ENCODE results near the gene GNB1.
"Not testable (repeated sequence)": the region's sequence is repeated elsewhere in the genome, so short reads cannot be mapped to it uniquely, and the experiment has no call there.

GNB1 gene

GRCh38 chr1:1758692-1759455 is 132.0 kb downstream of the GNB1 start:
- no peak for DNase-seq

- no peak for DNase-seq
Observed at GRCh38 chr1:1758059-1758621, 132.7 kb downstream of the GNB1 start.

GRCh38 chr1:1757422-1758058 is 133.3 kb downstream of the GNB1 start:
- no peak for DNase-seq

- no peak for DNase-seq
Observed at GRCh38 chr1:1756661-1757421, 134.0 kb downstream of the GNB1 start.

GRCh38 chr1:1755852-1756251 is 135.0 kb downstream of the GNB1 start:
- DNase-seq, result no peak

- no peak for DNase-seq
Observed at GRCh38 chr1:1755426-1755825, 135.5 kb downstream of the GNB1 start.

GRCh38 chr1:1754051-1754815 is 136.7 kb downstream of the GNB1 start:
- DNase-seq, result no peak

- DNase-seq, result no peak
Observed at GRCh38 chr1:1753607-1754005, 137.3 kb downstream of the GNB1 start.

GRCh38 chr1:1752636-1753606 is 138.0 kb downstream of the GNB1 start:
- DNase-seq, result no peak

GRCh38 chr1:1752190-1752589 is 138.7 kb downstream of the GNB1 start:
- DNase-seq, result no peak

GRCh38 chr1:1749941-1750340 is 140.9 kb downstream of the GNB1 start:
- not testable (repeated sequence) for DNase-seq

GRCh38 chr1:1748686-1749321 is 142.1 kb downstream of the GNB1 start:
- no peak for DNase-seq

- DNase-seq, result not testable (repeated sequence)
Observed at GRCh38 chr1:1746566-1746909, 144.3 kb downstream of the GNB1 start.

GRCh38 chr1:1745651-1746565 is 145.0 kb downstream of the GNB1 start:
- DNase-seq, result peak; percentile 96 to 97

GRCh38 chr1:1742529-1742928 is 148.4 kb downstream of the GNB1 start:
- DNase-seq, result not testable (repeated sequence)

- DNase-seq, result not testable (repeated sequence)
Observed at GRCh38 chr1:1741013-1741412, 149.9 kb downstream of the GNB1 start.

GRCh38 chr1:1738799-1739337 is 152.0 kb downstream of the GNB1 start:
- not testable (repeated sequence) for DNase-seq

- DNase-seq, result not testable (repeated sequence)
Observed at GRCh38 chr1:1737675-1738590, 153.0 kb downstream of the GNB1 start.
